Left ventricle myocardium inferior (tissue), 1 donor: ENCODE data around the gene ZDHHC14. TPM values are rescaled to one million over a fixed set of nuclear protein-coding genes. Genes with fewer than 3 reads are reported as not detected.

Experiments used
- DNase-seq: peaks from one replicate; pipeline ENCODE4 v3.0.0-alpha.2; 2020
- H3K27ac ChIP-seq: fragments of 200-600 bp; replicated peaks from 2 replicates; pipeline ENCODE4 v1.8.0; 2021
- H3K27me3 ChIP-seq: fragments of 200-600 bp; 2 replicates; pipeline ENCODE4 v1.8.0; 2021; ENCODE audit warnings: low read depth
- H3K36me3 ChIP-seq: fragments of 200-600 bp; 2 replicates; pipeline ENCODE4 v1.8.0; 2021
- H3K4me1 ChIP-seq: fragments of 200-600 bp; 2 replicates; pipeline ENCODE4 v1.8.0; 2021
- H3K4me3 ChIP-seq: fragments of 200-600 bp; 2 replicates; pipeline ENCODE4 v1.8.0; 2021; ENCODE audit warnings: mild to moderate bottlenecking, moderate library complexity
- H3K9me3 ChIP-seq: fragments of 200-600 bp; replicated peaks from 2 replicates; pipeline ENCODE4 v1.8.0; 2021
- CTCF ChIP-seq: fragments of 200-600 bp; IDR thresholded peaks from 2 replicates; pipeline ENCODE4 v1.8.0; 2021; ENCODE audit warnings: antibody characterized with exemption, mild to moderate bottlenecking, borderline replicate concordance
- intact Hi-C: fragments of 100-400 bp; cut with micrococcal nuclease; formaldehyde crosslinking; loops from one replicate; pipeline ENCODE4 v1.11.0; 2022
- total RNA-seq: library from RNA; stranded (reverse); fragmentation: NEBNext Ultra II Directional; extraction: Animal tissue kit (Norgen Biotek cat#: 25700); gene quantifications from one replicate; pipeline ENCODE4 v1.2.1, GENCODE V29; 2021
- donor health status: DM: no; HTN: yes; CAD: no; lungs with severe emphysema.

The ZDHHC14 gene
- total RNA-seq, 1 donor from 2014 or later: 10.0 TPM

GRCh38 chr6:157631838-157632614 lies 251.0 kb downstream of the ZDHHC14 start:
- Histone ChIP-seq H3K36me3 (peaks cover 10% of the 10 kb centered on the region), H3K27me3 (no peaks in the 10 kb centered on the region), H3K9me3 (no peaks in the 10 kb centered on the region), H3K4me3 (no peak overlapping the region), H3K4me1 (no peaks in the 10 kb centered on the region), H3K27ac (no peak overlapping the region)
- no peak for TF ChIP-seq CTCF
- DNase-seq: no peak
- intact Hi-C loops: no loop called here

- no peaks in the 10 kb centered on the region for H3K27me3 ChIP-seq
- intact Hi-C loops: no loop called here
- no peaks in the 10 kb centered on the region for H3K9me3 ChIP-seq
- H3K27ac ChIP-seq: no peak overlapping the region
- peaks cover 10% of the 10 kb centered on the region for H3K36me3 ChIP-seq
- DNase-seq: no peak
- TF ChIP-seq CTCF: no peak
- no peaks in the 10 kb centered on the region for H3K4me1 ChIP-seq
- H3K4me3 ChIP-seq: no peak overlapping the region
These were observed 251.8 kb downstream of the ZDHHC14 start for GRCh38 chr6:157632821-157633220.

GRCh38 chr6:157634546-157634945 lies 253.6 kb downstream of the ZDHHC14 start:
- no peak for TF ChIP-seq CTCF
- intact Hi-C loops: no loop called here
- H3K27me3 ChIP-seq: no peaks in the 10 kb centered on the region
- peaks cover 10% of the 10 kb centered on the region for H3K36me3 ChIP-seq
- H3K27ac ChIP-seq: no peak overlapping the region
- H3K9me3 ChIP-seq: no peaks in the 10 kb centered on the region
- H3K4me1 ChIP-seq: no peaks in the 10 kb centered on the region
- H3K4me3 ChIP-seq: no peak overlapping the region
- no peak for DNase-seq

GRCh38 chr6:157635388-157636244 lies 254.6 kb downstream of the ZDHHC14 start:
- DNase-seq: no peak
- no peak overlapping the region for H3K27ac ChIP-seq
- no peak for TF ChIP-seq CTCF
- no peaks in the 10 kb centered on the region for H3K4me1 ChIP-seq
- no peaks in the 10 kb centered on the region for H3K27me3 ChIP-seq
- no peaks in the 10 kb centered on the region for H3K9me3 ChIP-seq
- intact Hi-C loops: no loop called here
- peaks cover 10% of the 10 kb centered on the region for H3K36me3 ChIP-seq
- H3K4me3 ChIP-seq: no peak overlapping the region

GRCh38 chr6:157637516-157637915 lies 256.5 kb downstream of the ZDHHC14 start:
- Histone ChIP-seq H3K27ac (no peak overlapping the region), H3K27me3 (no peaks in the 10 kb centered on the region), H3K4me3 (no peak overlapping the region), H3K4me1 (no peaks in the 10 kb centered on the region), H3K36me3 (peaks cover 10% of the 10 kb centered on the region), H3K9me3 (no peaks in the 10 kb centered on the region)
- no peak for TF ChIP-seq CTCF
- intact Hi-C loops: no loop called here
- DNase-seq: no peak
